Gastroesophageal sphincter (tissue), 3 donors: ENCODE results near the gene AKAP11.

ENCODE experiments used
- POLR2A ChIP-seq, 2 donors: fragments of 450-650 bp; IDR thresholded peaks; one replicate each; pipeline ENCODE4 v1.6.1; 2017; ENCODE audit warnings: antibody characterized with exemption in 2 of 2, mild to moderate bottlenecking in 2 of 2, moderate library complexity in 1 of 2
- TF ChIP-seq, protein P1 (sequence below), 4 experiments: fragments of 200-600 bp in 2 of 4; fragments of 450-650 bp in 2 of 4; sonication (generic) in 1 of 4; IDR thresholded peaks; one replicate each; pipeline ENCODE4 v1.5.1; 2017 to 2019; ENCODE audit warnings: antibody characterized with exemption in 4 of 4, mild to moderate bottlenecking in 2 of 4, moderate library complexity in 2 of 4

DNA sequence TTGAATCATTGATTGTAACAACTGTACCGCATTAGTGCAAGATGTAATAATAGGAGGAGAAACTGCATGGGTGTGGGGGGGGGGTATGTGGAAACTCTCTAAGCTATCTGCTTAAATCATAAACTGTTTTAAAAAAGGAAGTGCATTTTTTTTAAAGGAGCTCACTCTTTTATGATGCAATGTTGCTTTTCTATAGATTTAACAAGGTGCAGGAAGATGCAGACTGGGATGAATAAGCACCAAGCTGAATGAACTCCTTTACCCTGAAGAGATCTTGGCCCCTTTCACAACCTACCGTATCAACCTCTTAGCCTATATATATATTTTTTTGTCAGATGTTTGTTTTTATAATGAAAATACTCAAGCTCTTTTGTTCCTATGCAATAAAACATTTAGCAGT is 95.9 kb downstream of the AKAP11 start:
- TF ChIP-seq, protein P1, sequence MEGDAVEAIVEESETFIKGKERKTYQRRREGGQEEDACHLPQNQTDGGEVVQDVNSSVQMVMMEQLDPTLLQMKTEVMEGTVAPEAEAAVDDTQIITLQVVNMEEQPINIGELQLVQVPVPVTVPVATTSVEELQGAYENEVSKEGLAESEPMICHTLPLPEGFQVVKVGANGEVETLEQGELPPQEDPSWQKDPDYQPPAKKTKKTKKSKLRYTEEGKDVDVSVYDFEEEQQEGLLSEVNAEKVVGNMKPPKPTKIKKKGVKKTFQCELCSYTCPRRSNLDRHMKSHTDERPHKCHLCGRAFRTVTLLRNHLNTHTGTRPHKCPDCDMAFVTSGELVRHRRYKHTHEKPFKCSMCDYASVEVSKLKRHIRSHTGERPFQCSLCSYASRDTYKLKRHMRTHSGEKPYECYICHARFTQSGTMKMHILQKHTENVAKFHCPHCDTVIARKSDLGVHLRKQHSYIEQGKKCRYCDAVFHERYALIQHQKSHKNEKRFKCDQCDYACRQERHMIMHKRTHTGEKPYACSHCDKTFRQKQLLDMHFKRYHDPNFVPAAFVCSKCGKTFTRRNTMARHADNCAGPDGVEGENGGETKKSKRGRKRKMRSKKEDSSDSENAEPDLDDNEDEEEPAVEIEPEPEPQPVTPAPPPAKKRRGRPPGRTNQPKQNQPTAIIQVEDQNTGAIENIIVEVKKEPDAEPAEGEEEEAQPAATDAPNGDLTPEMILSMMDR (IDR thresholded peaks at IDR 0.05): no peak
- no peak for TF ChIP-seq POLR2A (IDR thresholded peaks at IDR 0.05)
